ENCODE data around the gene HPN.

The HPN gene

GRCh38 chr19:35104361-35104760 is 62.8 kb downstream of the HPN start:
- H3K4me2 ChIP-seq (ENCODE audit: low read length) = no peak overlapping the region

DNA sequence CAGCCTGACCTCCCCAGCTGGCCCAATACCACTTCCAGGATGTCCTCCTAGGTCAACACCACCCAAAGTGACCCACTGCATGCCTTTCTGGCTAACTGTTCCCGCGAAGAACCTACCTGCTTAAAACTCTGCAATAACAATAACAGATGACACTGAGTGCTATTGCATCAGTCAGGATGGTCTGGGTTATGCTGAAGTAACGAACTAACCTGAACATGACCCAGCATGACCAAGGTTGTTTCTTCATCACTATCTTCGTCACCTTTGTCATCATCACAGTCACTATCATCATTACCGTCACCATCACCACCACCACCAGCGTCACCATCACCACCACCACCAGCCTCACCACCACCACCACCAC is 63.5 kb downstream of the HPN start:
- no peaks in the 10 kb centered on the region for H3K4me1 ChIP-seq (ENCODE audit: control insufficient read depth in 1 of 2, insufficient read depth in 2 of 2, low read length in 2 of 2)
- H3K9ac ChIP-seq (ENCODE audit: low read length) = no peak overlapping the region
- H2AFZ ChIP-seq (ENCODE audit: insufficient read depth, low read length, poor library complexity) = no peak overlapping the region
- H2BK12ac ChIP-seq (ENCODE audit: low read length) = no peak overlapping the region
- no peak overlapping the region for H4K12ac ChIP-seq (ENCODE audit: low read depth, low read length)
- no peak overlapping the region for H3K18ac ChIP-seq (ENCODE audit: low read length)
- no peak overlapping the region for H3K4me2 ChIP-seq (ENCODE audit: low read length)
- H2BK5ac ChIP-seq (ENCODE audit: low read depth, low read length, poor library complexity) = no peak overlapping the region
- H2BK120ac ChIP-seq (ENCODE audit: insufficient read depth, low read length, poor library complexity) = no peak overlapping the region
- H3K79me1 ChIP-seq (ENCODE audit: low read length) = no peaks in the 10 kb centered on the region
- H3K4ac ChIP-seq (ENCODE audit: low read depth, low read length) = no peak overlapping the region
- H4K8ac ChIP-seq (ENCODE audit: low read depth, low read length) = no peak overlapping the region
- no peak overlapping the region for H4K91ac ChIP-seq (ENCODE audit: low read depth, low read length)
- no peak overlapping the region for H3K14ac ChIP-seq (ENCODE audit: low read length)
- peaks cover 8% of the 10 kb centered on the region for H3K9me3 ChIP-seq (ENCODE audit: insufficient read depth, low read depth, low read length)
- H2AK5ac ChIP-seq (ENCODE audit: low read length) = no peak overlapping the region
- no peaks in the 10 kb centered on the region for H3K27me3 ChIP-seq (ENCODE audit: insufficient read depth, low read length)
- H3K79me2 ChIP-seq (ENCODE audit: control insufficient read depth, insufficient read depth, low read length, poor library complexity) = no peaks in the 10 kb centered on the region
- H3K27ac ChIP-seq (ENCODE audit: low read depth, low read length) = no peak overlapping the region
- WGBS (ENCODE audit: extremely low coverage, insufficient coverage, insufficient read length) = no CpG with 5 or more reads among the region's 6 CpGs
- H3K36me3 ChIP-seq (ENCODE audit: control insufficient read depth in 1 of 2, insufficient read depth in 2 of 2, low read length in 2 of 2) = no peaks in the 10 kb centered on the region
- DNase-seq = no peak
- H3K4me3 ChIP-seq (ENCODE audit: low read depth, low read length) = no peak overlapping the region
- H3K23ac ChIP-seq (ENCODE audit: low read length) = no peak overlapping the region

More at GRCh38 chr19:35104361-35104760, 62.8 kb downstream of the HPN start:
- Histone ChIP-seq H3K9me3 (ENCODE audit: insufficient read depth, low read depth, low read length) (peaks cover 6% of the 10 kb centered on the region), H3K14ac (ENCODE audit: low read length) (no peak overlapping the region), H3K27me3 (ENCODE audit: insufficient read depth, low read length) (no peaks in the 10 kb centered on the region), H3K4me3 (ENCODE audit: low read depth, low read length) (no peak overlapping the region), H3K4me1 (ENCODE audit: control insufficient read depth in 1 of 2, insufficient read depth in 2 of 2, low read length in 2 of 2) (no peaks in the 10 kb centered on the region), H4K91ac (ENCODE audit: low read depth, low read length) (no peak overlapping the region), H2BK120ac (ENCODE audit: insufficient read depth, low read length, poor library complexity) (no peak overlapping the region), H3K9ac (ENCODE audit: low read length) (no peak overlapping the region), H3K79me2 (ENCODE audit: control insufficient read depth, insufficient read depth, low read length, poor library complexity) (no peaks in the 10 kb centered on the region), H3K23ac (ENCODE audit: low read length) (no peak overlapping the region), H4K12ac (ENCODE audit: low read depth, low read length) (no peak overlapping the region), H3K27ac (ENCODE audit: low read depth, low read length) (no peak overlapping the region), H3K4ac (ENCODE audit: low read depth, low read length) (no peak overlapping the region), H2BK12ac (ENCODE audit: low read length) (no peak overlapping the region), H2BK5ac (ENCODE audit: low read depth, low read length, poor library complexity) (no peak overlapping the region), H3K18ac (ENCODE audit: low read length) (no peak overlapping the region), H2AK5ac (ENCODE audit: low read length) (no peak overlapping the region), H2AFZ (ENCODE audit: insufficient read depth, low read length, poor library complexity) (no peak overlapping the region), H4K8ac (ENCODE audit: low read depth, low read length) (no peak overlapping the region), H3K79me1 (ENCODE audit: low read length) (no peaks in the 10 kb centered on the region), H3K36me3 (ENCODE audit: control insufficient read depth in 1 of 2, insufficient read depth in 2 of 2, low read length in 2 of 2) (no peaks in the 10 kb centered on the region)
- DNase-seq = no peak
- no CpG with 5 or more reads among the region's 11 CpGs for WGBS (ENCODE audit: extremely low coverage, insufficient coverage, insufficient read length)

DNA sequence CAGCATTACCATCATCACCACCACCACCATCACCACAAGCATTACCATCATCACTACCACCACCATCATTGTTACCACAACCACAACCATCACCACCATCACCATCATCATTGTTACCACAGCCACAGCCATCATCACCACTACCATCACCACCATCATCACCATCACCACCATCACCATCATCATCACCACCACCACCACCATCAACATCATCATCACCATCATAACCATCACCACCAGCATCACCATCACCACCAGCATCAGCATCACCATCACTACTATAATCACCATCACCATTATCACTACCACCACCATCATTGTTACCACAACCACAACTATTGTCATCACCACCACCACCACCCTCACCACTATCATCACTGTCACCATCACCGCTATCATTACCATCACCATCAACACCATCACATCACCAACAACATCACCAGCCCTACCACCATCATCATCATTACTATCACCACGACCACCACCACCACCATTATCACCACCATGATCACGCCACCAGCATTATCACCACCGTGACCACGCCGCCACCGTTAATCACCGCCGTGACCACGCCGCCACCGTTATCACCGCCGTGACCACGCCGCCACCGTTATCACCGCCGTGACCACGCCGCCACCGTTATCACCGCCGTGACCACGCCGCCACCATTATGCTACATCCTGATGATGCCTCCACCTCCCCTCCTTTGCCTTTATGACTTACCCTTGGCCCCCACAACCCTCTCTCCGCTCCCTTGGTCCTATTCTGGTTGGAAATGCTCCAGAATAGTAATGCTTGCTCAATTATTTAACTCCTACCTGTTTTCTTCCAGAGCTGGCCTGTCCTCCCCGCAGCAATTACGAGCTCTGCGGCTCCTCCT is 64.1 kb downstream of the HPN start:
- Histone ChIP-seq H3K27ac (ENCODE audit: low read depth, low read length) (no peak overlapping the region), H2AK5ac (ENCODE audit: low read length) (no peak overlapping the region), H3K9ac (ENCODE audit: low read length) (no peak overlapping the region), H2BK120ac (ENCODE audit: insufficient read depth, low read length, poor library complexity) (no peak overlapping the region), H2BK12ac (ENCODE audit: low read length) (no peak overlapping the region), H3K4ac (ENCODE audit: low read depth, low read length) (no peak overlapping the region), H3K36me3 (ENCODE audit: control insufficient read depth in 1 of 2, insufficient read depth in 2 of 2, low read length in 2 of 2) (no peaks in the 10 kb centered on the region), H3K79me2 (ENCODE audit: control insufficient read depth, insufficient read depth, low read length, poor library complexity) (no peaks in the 10 kb centered on the region), H3K79me1 (ENCODE audit: low read length) (no peaks in the 10 kb centered on the region), H2BK5ac (ENCODE audit: low read depth, low read length, poor library complexity) (no peak overlapping the region), H4K8ac (ENCODE audit: low read depth, low read length) (no peak overlapping the region), H3K4me3 (ENCODE audit: low read depth, low read length) (peak overlapping the region; percentile 3), H3K4me1 (ENCODE audit: control insufficient read depth in 1 of 2, insufficient read depth in 2 of 2, low read length in 2 of 2) (no peaks in the 10 kb centered on the region), H3K4me2 (ENCODE audit: low read length) (no peak overlapping the region), H3K27me3 (ENCODE audit: insufficient read depth, low read length) (no peaks in the 10 kb centered on the region), H3K23ac (ENCODE audit: low read length) (no peak overlapping the region), H2AFZ (ENCODE audit: insufficient read depth, low read length, poor library complexity) (no peak overlapping the region), H4K12ac (ENCODE audit: low read depth, low read length) (no peak overlapping the region), H3K9me3 (ENCODE audit: insufficient read depth, low read depth, low read length) (peaks cover 8% of the 10 kb centered on the region), H4K91ac (ENCODE audit: low read depth, low read length) (no peak overlapping the region), H3K18ac (ENCODE audit: low read length) (no peak overlapping the region), H3K14ac (ENCODE audit: low read length) (no peak overlapping the region)
- no CpG with 5 or more reads among the region's 30 CpGs for WGBS (ENCODE audit: extremely low coverage, insufficient coverage, insufficient read length)
- DNase-seq = no peak

GRCh38 chr19:35106291-35106583 is 64.7 kb downstream of the HPN start:
- Histone ChIP-seq H2BK5ac (ENCODE audit: low read depth, low read length, poor library complexity) (no peak overlapping the region), H3K4ac (ENCODE audit: low read depth, low read length) (no peak overlapping the region), H3K14ac (ENCODE audit: low read length) (no peak overlapping the region), H4K12ac (ENCODE audit: low read depth, low read length) (no peak overlapping the region), H3K4me2 (ENCODE audit: low read length) (no peak overlapping the region), H4K8ac (ENCODE audit: low read depth, low read length) (no peak overlapping the region), H3K79me2 (ENCODE audit: control insufficient read depth, insufficient read depth, low read length, poor library complexity) (no peaks in the 10 kb centered on the region), H4K91ac (ENCODE audit: low read depth, low read length) (no peak overlapping the region), H3K79me1 (ENCODE audit: low read length) (no peaks in the 10 kb centered on the region), H3K18ac (ENCODE audit: low read length) (no peak overlapping the region), H3K4me1 (ENCODE audit: control insufficient read depth in 1 of 2, insufficient read depth in 2 of 2, low read length in 2 of 2) (no peaks in the 10 kb centered on the region), H3K27ac (ENCODE audit: low read depth, low read length) (no peak overlapping the region), H2BK12ac (ENCODE audit: low read length) (no peak overlapping the region), H2AK5ac (ENCODE audit: low read length) (no peak overlapping the region), H3K23ac (ENCODE audit: low read length) (no peak overlapping the region), H3K4me3 (ENCODE audit: low read depth, low read length) (no peak overlapping the region), H3K9me3 (ENCODE audit: insufficient read depth, low read depth, low read length) (peaks cover 8% of the 10 kb centered on the region), H2AFZ (ENCODE audit: insufficient read depth, low read length, poor library complexity) (no peak overlapping the region), H2BK120ac (ENCODE audit: insufficient read depth, low read length, poor library complexity) (no peak overlapping the region), H3K36me3 (ENCODE audit: control insufficient read depth in 1 of 2, insufficient read depth in 2 of 2, low read length in 2 of 2) (no peaks in the 10 kb centered on the region), H3K9ac (ENCODE audit: low read length) (no peak overlapping the region), H3K27me3 (ENCODE audit: insufficient read depth, low read length) (no peaks in the 10 kb centered on the region)
- DNase-seq = no peak
- no CpG with 5 or more reads among the region's 9 CpGs for WGBS (ENCODE audit: extremely low coverage, insufficient coverage, insufficient read length)
